T-helper 1 cell treated with Interleukin-12 subunit alpha and Interleukin-12 subunit beta and Interleukin-4 antibody, amounts not matched to agents 30 ng/mL and 1 ng/mL, for 36 hours (primary cell): Measurements from ENCODE around the gene GPAT3. TPM values are rescaled to one million over a fixed set of nuclear protein-coding genes. Genes with fewer than 3 reads are reported as not detected.
"Not testable (repeated sequence)": the region's sequence is repeated elsewhere in the genome, so short reads cannot be mapped to it uniquely, and the experiment has no call there.

Experiments used
- intact Hi-C: fragments of 100-400 bp; cut with micrococcal nuclease; formaldehyde crosslinking; loops from one replicate; pipeline ENCODE4 v1.15.1; 2024
- total RNA-seq: library from RNA; stranded (reverse); gene quantifications from 2 replicates; pipeline ENCODE4 v1.2.3, GENCODE V29; 2022

GPAT3 gene
- total RNA-seq, 1 donor from 2014 or later = 8.8 TPM

DNA sequence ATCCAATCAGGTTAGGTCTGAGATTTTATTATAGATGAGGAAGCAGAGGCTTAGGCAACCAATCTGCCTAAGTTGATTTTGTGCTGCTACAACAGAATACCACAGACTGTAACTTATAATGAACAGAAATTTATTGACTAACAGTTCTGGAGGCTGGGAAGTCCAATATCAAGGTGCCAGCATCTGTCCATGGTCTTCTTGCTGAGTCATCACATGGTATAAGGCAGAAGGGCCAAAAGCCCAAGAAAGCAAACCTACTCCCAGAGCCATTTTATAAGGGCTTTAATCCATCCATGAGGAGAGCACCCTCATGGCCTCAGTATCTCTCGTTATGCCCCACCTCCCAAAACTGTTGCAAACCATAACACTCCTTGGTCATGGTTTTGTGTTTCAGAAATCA lies 55.8 kb downstream of the GPAT3 start:
- intact Hi-C loops = no loop called here

DNA sequence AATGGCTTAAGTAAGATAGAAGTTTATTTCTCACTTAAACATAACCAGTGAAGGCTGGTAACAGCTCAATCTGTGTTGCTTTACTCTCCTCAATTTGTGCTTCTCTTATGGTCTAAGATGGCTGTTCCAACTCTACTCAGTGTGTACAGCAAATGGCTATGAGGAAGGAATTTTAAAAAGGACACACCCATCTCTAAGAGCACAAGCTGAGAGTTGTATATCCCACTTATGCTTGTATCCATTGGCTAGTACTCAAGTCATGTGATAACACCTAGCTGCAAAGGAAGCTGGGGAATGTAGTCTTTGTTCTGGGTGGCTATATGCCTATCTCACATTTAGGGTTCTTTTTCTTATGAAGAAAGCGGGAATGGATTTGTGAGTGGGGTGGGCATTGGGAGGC lies 63.3 kb downstream of the GPAT3 start:
- intact Hi-C loops = no loop called here

DNA sequence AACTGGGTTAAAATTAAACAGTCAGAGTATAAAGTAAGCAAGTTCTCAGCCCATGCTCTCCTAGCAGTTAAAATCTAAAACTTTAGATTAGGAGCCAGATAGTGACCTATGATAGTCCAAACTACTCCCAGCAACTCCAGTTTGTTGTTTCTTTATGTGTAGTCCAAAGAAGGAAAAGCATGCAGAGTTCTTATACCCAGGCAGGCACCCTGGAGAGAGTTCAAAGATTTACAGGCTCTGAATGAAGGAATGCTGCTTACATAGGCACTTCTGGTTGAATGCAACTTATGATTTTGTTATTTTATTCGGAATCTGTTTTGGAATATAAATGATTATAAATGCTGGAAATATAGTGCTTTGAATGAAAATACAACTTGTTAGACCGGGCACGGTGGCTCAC lies 67.2 kb downstream of the GPAT3 start:
- intact Hi-C loops = no loop called here

DNA sequence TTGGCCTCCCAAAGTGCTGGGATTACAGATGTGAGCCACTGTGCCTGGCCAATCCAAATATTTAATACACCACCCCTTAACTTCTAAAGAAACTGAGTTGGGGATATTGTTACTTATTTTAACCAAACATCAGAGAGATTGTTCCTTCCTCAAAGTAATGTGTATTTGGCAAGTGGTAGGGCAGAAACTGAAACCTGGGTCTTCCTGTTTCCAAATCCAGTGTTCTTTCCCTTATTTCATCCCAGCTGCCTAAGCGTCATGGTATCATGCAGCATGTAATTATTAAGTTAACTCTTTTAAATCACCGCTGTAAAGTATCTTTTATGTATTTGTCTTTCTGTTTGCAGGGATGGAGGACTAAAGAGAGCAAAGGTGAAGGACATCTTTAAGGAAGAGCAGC lies 68.4 kb downstream of the GPAT3 start:
- intact Hi-C loops = no loop called here

DNA sequence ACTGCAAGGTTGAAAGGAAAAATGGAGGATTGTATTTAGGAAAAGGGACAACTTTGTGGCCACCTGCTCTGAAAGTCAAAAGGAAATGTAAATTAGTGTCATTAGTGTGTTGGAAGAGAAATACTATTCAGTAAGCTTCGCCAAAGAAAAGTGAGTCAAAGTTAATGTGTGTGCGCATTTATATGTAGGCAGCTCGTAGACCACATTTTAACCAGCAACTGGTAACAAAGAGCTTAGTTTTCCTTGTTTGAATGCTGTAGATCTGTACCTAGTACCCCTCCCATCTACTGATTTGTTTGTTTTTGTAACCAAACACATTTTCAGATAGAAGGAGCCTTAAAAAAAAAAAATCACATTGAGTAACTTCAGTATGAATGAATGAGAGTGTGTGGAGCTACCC lies 69.3 kb downstream of the GPAT3 start:
- intact Hi-C loops = no loop called here

DNA sequence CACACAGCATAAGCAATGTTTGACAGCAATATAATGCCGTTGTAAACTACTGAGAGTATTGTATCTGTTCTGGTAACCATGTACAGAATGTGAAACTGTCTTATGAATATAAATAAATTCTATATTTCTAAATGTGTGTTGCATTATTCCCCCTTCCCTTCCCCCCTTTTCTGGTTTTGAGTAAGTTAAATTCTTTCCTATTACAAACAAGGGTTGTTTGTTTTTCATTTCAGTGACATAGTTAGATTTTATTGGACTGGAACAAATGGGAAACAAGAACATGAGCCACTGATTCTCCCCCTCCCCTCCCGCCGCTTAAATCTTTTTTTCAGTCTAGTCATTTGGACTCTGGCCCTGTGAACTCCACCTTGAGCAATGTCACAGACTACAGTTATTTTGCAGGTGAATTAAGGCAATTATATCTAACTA lies 69.8 kb downstream of the GPAT3 start:
- intact Hi-C loops = no loop called here

DNA sequence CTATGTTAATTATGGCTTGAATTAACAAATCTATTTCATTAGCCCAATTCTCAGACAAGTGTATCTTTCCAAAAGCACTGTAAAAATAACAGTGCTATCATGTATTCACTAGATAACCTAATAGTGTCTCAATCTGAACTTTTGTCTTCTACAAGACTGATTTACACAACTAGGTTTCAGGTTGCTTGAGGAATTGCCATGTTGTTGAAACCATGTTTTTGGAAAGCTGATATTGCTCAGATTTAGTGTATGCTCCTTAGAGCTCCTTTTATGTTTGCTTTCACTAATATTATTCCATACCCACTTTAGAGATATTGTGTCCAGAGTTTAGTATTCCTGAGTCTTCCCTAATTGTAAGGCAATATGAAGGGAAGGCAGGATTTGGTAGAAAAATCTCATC lies 70.6 kb downstream of the GPAT3 start:
- intact Hi-C loops = no loop called here

DNA sequence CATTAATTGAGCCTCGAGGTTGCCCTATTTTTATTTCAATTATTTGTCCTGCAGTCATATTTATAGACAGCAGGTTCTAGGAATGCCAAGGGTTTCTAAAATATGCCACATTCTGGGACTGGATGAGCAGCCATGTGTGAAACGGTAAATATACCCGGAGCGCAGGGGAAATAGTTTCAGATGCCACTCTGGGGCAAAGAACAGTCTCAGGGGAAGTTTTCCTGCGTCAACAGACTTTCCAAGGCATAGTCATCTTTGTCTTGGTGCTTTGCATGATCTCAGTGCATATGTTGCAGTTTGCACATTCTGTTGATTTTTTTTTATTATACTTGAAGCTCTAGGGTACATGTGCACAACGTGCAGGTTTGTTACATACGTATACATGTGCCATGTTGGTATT lies 71.0 kb downstream of the GPAT3 start:
- intact Hi-C loops = no loop called here

DNA sequence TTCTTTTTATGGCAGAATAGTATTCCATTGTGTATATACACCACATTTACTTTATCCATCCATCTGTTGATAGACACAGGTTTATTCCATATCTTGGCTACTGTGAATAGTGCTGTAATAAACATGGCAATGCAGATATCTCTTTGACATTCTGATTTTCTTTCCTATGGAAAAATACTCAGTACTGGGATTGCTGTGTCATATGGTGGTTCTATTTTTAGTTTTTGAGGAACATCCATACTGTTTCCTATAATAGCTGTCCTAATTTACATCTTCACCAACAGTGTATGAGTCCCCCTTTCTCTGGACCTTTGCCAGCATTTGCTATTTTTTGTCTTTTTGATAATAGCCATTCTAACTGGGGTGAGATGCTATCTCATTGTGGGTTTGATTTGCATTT lies 73.5 kb downstream of the GPAT3 start:
- intact Hi-C loops = no loop called here

DNA sequence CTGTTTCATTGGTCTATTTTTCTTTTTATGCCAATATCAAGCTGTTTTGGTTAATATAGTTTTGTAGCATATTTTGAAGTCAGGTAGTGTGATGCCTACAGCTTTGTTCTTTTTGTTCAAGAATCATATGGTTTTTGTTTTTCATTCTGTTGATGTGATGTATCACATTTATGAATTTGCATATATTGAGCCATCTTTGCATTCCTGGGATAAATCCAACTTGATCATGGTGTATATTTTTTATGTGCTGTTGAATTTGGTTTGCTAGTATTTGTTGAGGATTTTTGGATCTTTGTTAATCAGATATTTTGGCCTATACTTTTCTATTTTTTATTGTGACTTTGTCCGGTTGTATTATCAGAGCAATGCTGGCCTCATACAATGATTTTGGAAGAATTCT lies 74.8 kb downstream of the GPAT3 start:
- intact Hi-C loops = no loop called here

DNA sequence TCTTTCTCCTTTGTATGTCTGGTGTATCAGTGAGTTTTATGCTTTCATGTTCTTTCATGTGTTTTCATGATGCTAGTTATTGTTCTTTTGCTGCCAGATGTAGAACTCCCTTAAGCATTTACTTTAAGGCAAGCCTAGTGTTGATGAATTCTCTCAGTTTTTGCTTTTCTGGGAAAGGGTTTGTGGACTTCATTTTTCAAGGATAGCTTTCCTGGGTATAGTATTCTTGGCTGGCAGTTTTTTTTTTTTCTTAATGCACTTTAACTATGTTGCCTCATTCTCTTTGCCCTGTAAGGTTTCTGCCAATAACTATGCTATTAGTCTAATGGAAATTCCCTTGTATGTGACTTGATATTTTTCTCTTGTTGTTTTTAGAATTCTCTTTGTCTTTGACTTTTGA lies 77.1 kb downstream of the GPAT3 start:
- intact Hi-C loops = no loop called here

DNA sequence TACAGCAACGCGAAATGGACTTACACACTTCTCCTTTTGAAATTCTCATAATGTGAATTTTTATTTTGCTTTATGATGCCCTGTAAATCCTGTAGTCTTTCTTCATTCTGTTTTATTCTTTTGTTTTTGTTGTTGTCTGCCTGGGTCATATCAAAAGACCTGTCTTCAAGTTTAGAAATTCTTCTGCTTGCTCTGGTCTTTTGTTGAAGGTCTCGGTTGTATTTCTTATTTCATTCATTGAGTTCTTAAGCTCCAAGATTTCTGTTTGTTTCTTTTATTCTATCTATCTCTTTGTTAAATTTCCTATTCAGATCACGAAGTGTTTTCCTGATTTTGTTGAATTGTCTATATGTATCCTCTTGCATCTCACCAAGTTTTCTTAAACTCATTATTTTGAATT lies 78.1 kb downstream of the GPAT3 start:
- intact Hi-C loops = no loop called here

DNA sequence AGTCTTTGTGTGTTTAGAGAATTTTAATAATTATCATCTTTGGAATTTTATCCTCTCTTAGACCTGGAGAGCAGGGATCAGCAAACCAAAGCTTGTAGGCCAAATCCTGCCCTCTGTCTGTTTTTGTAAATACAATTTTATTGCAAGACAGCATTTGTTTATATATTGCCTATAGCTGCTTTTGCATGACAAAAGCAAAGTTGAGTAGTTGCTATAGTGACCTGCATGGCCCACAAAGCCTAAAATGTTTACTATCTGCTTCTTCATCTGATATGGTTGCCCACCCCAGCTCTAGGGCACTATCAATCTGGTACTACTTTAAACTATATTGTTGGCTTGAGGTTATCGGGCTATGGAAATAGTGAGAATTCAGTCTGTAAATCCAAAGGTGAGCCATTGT lies 80.3 kb downstream of the GPAT3 start:
- intact Hi-C loops = no loop called here

DNA sequence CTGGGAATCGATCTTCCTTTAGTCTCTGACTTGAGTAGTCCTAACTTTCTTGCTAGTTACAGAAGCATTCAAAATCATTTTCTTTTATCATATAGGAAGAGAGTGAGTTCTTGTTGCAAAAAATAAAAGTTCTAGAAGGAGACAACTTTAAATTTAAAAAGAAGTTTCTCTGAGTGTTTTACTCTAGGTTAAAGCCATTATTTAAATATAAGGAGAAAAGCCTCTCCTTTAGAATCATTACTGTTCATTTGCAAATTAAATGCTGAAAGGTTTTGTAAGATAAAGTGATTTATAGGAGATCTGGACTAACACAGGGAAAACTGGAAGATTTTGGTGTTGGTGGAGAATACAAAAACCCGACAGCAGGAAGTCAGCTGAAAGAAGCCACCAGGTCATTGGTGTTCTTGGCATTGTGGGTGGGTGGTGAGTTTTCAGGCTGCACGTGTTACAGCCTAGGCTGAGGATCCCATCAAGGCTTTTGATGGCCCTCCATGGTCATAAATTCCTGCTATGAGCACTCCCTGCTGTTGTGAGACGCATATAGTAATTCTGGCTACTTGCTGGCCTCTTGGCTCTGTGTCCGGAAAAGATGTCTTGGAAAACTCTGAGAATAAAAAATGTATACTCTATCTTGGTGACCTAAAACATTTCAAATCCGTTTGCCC lies 81.6 kb downstream of the GPAT3 start:
- intact Hi-C loops = no loop called here

DNA sequence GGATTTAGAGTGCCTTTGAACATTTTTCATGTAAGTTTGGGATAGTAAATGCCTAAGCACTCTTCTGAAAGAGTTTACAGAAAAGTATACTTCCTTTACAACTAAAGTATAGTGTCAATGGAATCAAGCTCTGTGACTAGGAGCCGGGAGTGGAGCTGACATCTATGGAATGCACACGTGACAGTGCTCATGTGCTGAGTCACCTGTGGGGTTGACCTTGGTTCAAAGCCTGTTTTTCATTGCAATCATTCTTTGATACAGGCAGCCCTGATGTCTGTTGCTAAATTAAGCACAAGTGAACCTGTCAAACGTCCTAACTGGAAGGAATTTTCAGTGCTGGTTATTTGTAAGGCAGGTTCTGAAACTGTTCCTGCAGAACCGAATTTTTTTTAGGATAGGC lies 82.5 kb downstream of the GPAT3 start:
- intact Hi-C loops = no loop called here

DNA sequence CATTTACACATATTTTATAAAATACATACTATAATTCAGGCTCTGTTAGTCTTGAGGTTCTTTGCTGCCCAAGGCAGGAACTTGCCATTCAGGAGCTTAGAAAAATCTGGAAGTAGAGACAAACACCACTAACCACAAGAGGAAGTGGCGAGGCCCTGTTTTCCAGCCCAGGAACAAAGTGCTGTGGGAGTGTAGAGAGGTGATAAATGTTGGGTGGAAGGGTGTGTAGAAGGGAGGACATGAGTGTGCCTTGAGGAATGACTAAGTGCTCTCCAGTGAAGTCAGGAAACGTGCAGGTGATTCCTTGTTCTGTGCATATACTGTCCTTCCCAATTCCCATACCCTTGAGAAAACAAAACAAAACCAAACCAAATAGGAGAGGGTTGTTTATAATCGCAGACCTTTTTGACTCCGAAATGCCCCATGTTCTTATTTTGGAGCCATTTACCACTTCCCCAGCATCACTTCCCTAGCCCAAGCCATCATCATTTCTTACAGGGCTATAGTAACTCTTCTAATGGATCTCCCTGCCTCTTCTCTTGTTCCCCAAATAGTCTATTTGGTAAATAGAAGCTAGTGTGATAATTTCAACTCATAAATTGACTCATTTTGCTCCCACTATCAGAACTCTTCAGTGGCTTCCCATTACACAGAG lies 83.2 kb downstream of the GPAT3 start:
- intact Hi-C loops = no loop called here

DNA sequence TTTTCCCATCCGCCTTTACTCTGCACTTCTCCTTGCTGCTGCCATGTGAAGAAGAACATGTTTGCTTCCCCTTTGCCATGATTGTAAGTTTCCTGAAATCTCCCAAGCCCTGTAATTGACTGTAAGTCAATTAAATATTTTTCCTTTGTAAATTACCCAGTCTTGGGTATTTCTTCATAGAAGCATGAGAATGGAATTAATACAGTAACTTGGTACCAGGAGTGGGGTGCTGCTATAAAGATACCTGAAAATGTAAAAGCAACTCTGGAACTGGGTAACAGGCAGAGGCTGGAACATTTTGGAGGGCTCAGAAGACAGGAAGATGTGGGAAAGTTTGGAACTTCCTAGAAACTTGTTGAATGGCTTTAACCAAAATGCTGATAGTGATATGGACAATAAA lies 86.2 kb downstream of the GPAT3 start:
- intact Hi-C loops = not testable (repeated sequence)

DNA sequence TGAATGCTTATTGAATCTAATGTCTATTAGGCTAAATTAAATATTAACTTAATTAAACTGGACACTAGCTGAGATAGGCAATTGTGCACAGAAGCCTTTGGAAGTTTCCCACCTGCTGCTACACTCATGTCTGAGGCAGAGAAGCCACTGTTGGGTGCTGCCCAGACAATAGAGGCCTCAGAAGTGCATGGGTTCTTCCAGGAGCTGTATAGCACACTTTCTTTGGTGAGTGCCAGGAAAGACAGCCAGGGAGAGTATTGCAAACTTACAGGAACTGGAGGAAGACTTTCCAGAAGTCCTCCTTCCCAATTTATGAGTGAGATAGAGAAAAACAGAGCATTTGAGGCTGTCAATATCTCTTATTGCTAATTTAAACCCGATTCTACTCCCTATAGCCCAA lies 89.9 kb downstream of the GPAT3 start:
- intact Hi-C loops = no loop called here

DNA sequence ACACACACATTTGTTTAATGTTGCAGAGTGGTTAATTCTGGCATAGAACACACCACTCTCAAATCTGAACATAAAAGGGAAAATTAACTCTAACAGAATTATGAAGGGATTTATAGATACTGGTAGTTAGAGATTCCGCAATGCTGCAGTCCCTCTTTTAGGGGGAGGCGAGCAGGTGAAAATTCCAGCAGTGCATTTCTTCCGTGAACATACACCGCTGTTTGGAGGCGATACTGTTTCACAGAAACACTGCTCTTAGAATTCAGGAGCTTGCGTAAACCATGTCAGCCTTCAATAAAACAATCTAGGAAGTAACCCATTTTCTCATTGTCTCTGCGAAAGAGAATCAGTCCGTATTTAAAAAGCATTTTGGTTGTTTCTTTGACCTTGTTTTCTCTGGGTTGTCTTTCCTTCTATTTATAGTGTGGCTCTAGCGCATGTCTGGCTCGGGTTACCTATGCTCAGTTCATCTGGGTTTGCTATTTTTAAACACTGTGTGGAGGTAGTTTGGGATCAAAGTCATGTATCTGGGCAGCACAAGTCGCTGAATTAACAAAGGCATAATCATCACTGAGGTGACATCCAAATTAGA lies 90.4 kb downstream of the GPAT3 start:
- intact Hi-C loops = no loop called here

DNA sequence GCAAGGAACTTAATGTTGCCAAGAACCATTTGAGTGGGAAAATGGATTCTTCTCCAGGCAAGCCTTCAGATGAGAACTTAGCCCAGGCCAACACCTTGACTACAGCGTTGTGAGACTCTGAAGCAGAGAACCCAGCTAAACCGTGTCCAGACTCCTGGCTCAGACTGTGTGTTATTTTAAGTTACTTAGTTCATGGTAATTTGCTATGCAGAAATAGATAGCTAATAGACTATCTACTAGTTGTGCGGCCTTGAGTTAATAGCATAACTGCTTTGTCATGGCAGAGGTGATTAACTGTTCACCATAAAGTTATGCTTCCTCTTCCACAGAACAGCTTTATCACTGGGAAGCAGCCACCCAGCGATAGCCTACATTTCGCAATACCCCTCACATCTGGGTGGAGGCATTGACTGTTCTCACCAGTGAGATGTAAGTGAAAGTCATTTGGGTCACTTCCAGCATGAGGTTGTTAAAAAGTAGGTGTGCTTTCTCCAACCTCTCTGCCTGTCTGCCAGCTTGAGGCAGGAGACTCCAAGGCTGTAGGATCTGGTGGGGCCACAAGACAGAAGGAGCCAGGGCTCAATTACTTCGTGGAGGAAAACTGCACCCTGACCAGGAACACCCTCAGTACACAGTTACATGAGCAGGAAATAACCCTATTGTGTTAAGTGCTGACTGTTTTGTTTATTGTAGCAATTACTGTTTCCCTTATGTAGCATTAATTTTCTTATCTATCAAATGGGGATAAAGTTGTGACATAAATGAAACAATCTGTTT lies 94.2 kb downstream of the GPAT3 start:
- intact Hi-C loops = no loop called here

DNA sequence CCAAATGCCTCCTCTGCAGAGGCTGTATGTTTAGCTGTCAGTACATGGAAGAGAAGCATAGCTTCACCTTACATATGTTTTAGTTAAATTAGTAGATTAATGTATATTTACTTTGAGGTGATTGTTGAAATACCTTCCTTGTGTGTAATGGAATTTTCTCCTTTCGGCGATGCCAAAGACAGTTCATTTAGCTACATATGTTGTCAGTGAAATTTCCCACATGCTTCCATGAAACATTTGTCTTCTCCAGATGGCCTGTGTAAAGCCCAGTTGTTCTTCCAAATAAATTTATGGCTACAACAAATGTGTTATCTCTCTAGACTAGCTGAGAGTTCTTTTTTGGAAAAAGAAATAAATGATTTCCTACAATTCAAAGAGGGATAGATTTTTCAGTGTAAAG lies 95.2 kb downstream of the GPAT3 start:
- intact Hi-C loops = no loop called here

DNA sequence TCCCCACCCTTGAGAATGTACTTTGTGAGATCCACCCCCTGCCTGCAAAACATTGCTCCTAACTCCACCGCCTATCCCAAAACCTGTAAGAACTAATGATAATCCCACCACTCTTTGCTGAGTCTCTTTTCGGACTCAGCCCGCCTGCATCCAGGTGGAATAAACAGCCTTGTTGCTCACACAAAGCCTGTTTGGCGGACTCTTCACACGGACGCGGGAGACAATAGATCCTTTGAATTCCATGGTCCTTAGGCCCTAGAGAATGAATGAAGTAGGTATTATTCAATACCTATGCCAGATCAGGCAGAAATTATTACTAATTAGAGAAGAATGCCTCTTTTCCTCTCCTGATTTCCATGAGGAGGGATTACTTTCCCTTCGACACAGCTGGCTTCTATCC lies 101.0 kb downstream of the GPAT3 start:
- intact Hi-C loops = no loop called here
